GM21737 (cell line): ENCODE measurements around the gene LHX6.

Experiments used
- ATAC-seq: cut with Tn5 transposase; IDR thresholded peaks from one replicate; pipeline ENCODE4 v1.9.1; 2021; ENCODE audit warnings: mild to moderate bottlenecking, moderate library complexity; ENCODE audit not compliant: unreplicated experiment

The LHX6 gene

GRCh38 chr9:122228568-122229484 lies at the start of gene LHX6:
TSS of gene LHX6 (minus strand) at chr9:122228957. CDS start at chr9:122228740, 217 bp downstream.
- no peak for ATAC-seq

GRCh38 chr9:122277285-122277897 lies 48.6 kb upstream of the LHX6 start:
- ATAC-seq: no peak

GRCh38 chr9:122276096-122276495 lies 47.3 kb upstream of the LHX6 start:
- ATAC-seq: no peak

- no peak for ATAC-seq
Observed at GRCh38 chr9:122274055-122274454, 45.3 kb upstream of the LHX6 start.

GRCh38 chr9:122268041-122268814 lies 39.5 kb upstream of the LHX6 start:
- no peak for ATAC-seq

- ATAC-seq: peak; percentile 13
Observed at GRCh38 chr9:122265149-122265915, 36.6 kb upstream of the LHX6 start.

- ATAC-seq: peak; percentile 80
Observed at GRCh38 chr9:122264360-122265148, 35.8 kb upstream of the LHX6 start, which contains the start of the genes MRRF and RBM18. TSS of gene MRRF (plus strand) at chr9:122264882. CDS start at chr9:122270892, 6,010 bp downstream. TSS of gene RBM18 (minus strand) at chr9:122264840. CDS start at chr9:122261492, 3,348 bp downstream.

- no peak for ATAC-seq
Observed at GRCh38 chr9:122263699-122264349, 35.1 kb upstream of the LHX6 start.

- no peak for ATAC-seq
Observed at GRCh38 chr9:122262073-122262472, 33.3 kb upstream of the LHX6 start.

- ATAC-seq: no peak
Observed at GRCh38 chr9:122261469-122261881, 32.7 kb upstream of the LHX6 start.

- no peak for ATAC-seq
Observed at GRCh38 chr9:122258886-122259415, 30.2 kb upstream of the LHX6 start.

GRCh38 chr9:122256206-122256605 lies 27.4 kb upstream of the LHX6 start:
- no peak for ATAC-seq

GRCh38 chr9:122254761-122255160 lies 26.0 kb upstream of the LHX6 start:
- no peak for ATAC-seq

GRCh38 chr9:122252796-122253195 lies 24.0 kb upstream of the LHX6 start:
- no peak for ATAC-seq

- ATAC-seq: no peak
Observed at GRCh38 chr9:122251351-122251750, 22.6 kb upstream of the LHX6 start.

GRCh38 chr9:122248448-122248865 lies 19.7 kb upstream of the LHX6 start:
- no peak for ATAC-seq

- ATAC-seq: no peak
Observed at GRCh38 chr9:122246666-122247065, 17.9 kb upstream of the LHX6 start.

GRCh38 chr9:122244349-122244748 lies 15.6 kb upstream of the LHX6 start:
- no peak for ATAC-seq

- ATAC-seq: no peak
Observed at GRCh38 chr9:122239722-122240121, 11.0 kb upstream of the LHX6 start.
